GM12875 (cell line): ENCODE data around the gene ADGRB3.

Source experiments
- H3K4me3 ChIP-seq: one replicate; pipeline ENCODE4 v1.5.1; 2011; ENCODE audit warnings: low read depth, low read length, control low read depth
- CTCF ChIP-seq: IDR thresholded peaks from 2 replicates; pipeline ENCODE4 v1.5.1; 2011; ENCODE audit warnings: low read depth, mild to moderate bottlenecking, control low read depth, inconsistent platforms, low read length, moderate library complexity, borderline replicate concordance; ENCODE audit not compliant: insufficient read depth

ADGRB3 gene

GRCh38 chr6:69378326-69378725, 743.2 kb downstream of the ADGRB3 start:
- no peak for TF ChIP-seq CTCF
- no peak overlapping the region for H3K4me3 ChIP-seq

- H3K4me3 ChIP-seq = no peak overlapping the region
- TF ChIP-seq CTCF = no peak
Observed at GRCh38 chr6:69379518-69379917, 744.4 kb downstream of the ADGRB3 start.

GRCh38 chr6:69383627-69384026, 748.5 kb downstream of the ADGRB3 start:
- H3K4me3 ChIP-seq = no peak overlapping the region
- no peak for TF ChIP-seq CTCF

- TF ChIP-seq CTCF = no peak
Observed at GRCh38 chr6:69386426-69386825, 751.3 kb downstream of the ADGRB3 start.

GRCh38 chr6:69390125-69390524, 755.0 kb downstream of the ADGRB3 start:
- H3K4me3 ChIP-seq = no peak overlapping the region
- TF ChIP-seq CTCF = no peak

More at GRCh38 chr6:69386426-69386825, 751.3 kb downstream of the ADGRB3 start:
- H3K4me3 ChIP-seq = no peak overlapping the region

- no peak overlapping the region for H3K4me3 ChIP-seq
- TF ChIP-seq CTCF = no peak
Observed at GRCh38 chr6:69391106-69391505, 756.0 kb downstream of the ADGRB3 start.

GRCh38 chr6:69392745-69393144, 757.7 kb downstream of the ADGRB3 start:
- no peak overlapping the region for H3K4me3 ChIP-seq
- TF ChIP-seq CTCF = no peak
